Endothelial cell of umbilical vein (primary cell): Measurements from ENCODE around the gene SLC8A2. TPM values are rescaled to one million over a fixed set of nuclear protein-coding genes. Genes with fewer than 3 reads are reported as not detected.

Source experiments
- BruUV-seq: library from RNA; stranded (reverse); fragments of 400-500 nt; replicated peaks from 2 replicates; lab custom pipeline; 2021; lab: Mats Ljungman, UMichigan
- CTCF ChIA-PET: fragments of 300-600, 350-600 bp; sonication (Branson Sonifier 250); formaldehyde crosslinking; loops from one replicate; lab custom pipeline; 2021; ENCODE audit warnings: antibody characterized with exemption, inconsistent platforms; lab: Charles Lee
- POLR2A ChIA-PET: fragments of 300-600, 350-600 bp; sonication (Branson Sonifier 250); formaldehyde crosslinking; loops from one replicate; lab custom pipeline; 2021; ENCODE audit warnings: antibody characterized with exemption, inconsistent platforms; lab: Charles Lee
- DNase-seq: peaks from one replicate; pipeline ENCODE4 v3.0.0-alpha.2; 2011; ENCODE audit warnings: low read depth, low spot score
- FAIRE-seq: peaks from 2 replicates; lab custom pipeline; 2011; peaks lifted over from hg19 to GRCh38; lab: Jason Lieb, UNC
- H2AFZ ChIP-seq: 2 replicates; pipeline ENCODE4 v1.6.0; 2012; ENCODE audit warnings: low read depth, low read length, control low read depth, inconsistent platforms
- H3K27ac ChIP-seq: 2 replicates; pipeline ENCODE4 v1.5.1; 2011; ENCODE audit warnings: low read depth, mild to moderate bottlenecking, control low read depth, low read length, moderate library complexity; ENCODE audit not compliant: insufficient read depth
- H3K27me3 ChIP-seq, 2 experiments: 2 replicates each; pipeline versions ENCODE4 v1.6.0 to v1.6.1; 2011; ENCODE audit warnings: low read length in 2 of 2, mixed read lengths in 1 of 2; ENCODE audit not compliant: control insufficient read depth in 2 of 2, insufficient read depth in 2 of 2
- H3K36me3 ChIP-seq, 2 experiments: 2 replicates in 1 of 2; 3 replicates in 1 of 2; pipeline ENCODE4 v1.5.1; 2011; ENCODE audit warnings: low read length in 2 of 2, mild to moderate bottlenecking in 1 of 2, moderate library complexity in 1 of 2; ENCODE audit not compliant: control insufficient read depth in 2 of 2, insufficient read depth in 2 of 2; ENCODE audit errors: extremely low read depth in 1 of 2
- H3K4me1 ChIP-seq: 3 replicates; pipeline ENCODE4 v1.5.1; 2011; ENCODE audit warnings: mild to moderate bottlenecking, low read length; ENCODE audit not compliant: control insufficient read depth, insufficient read depth; ENCODE audit errors: extremely low read depth
- H3K4me2 ChIP-seq: 2 replicates; pipeline ENCODE4 v1.6.1; 2011; ENCODE audit warnings: low read length, control low read depth, mixed read lengths; ENCODE audit not compliant: insufficient read depth
- H3K4me3 ChIP-seq, 3 experiments: fragments of 200-600 bp in 1 of 3; sonication (generic), shearing (Covaris generic) in 1 of 3; replicated peaks in 1 of 3; 2 replicates each; pipeline ENCODE4 v1.5.1; 2011 to 2016; ENCODE audit warnings: control low read depth in 3 of 3, low read length in 3 of 3, mild to moderate bottlenecking in 2 of 3, inconsistent platforms in 1 of 3, low read depth in 1 of 3, moderate library complexity in 1 of 3; ENCODE audit not compliant: insufficient read depth in 1 of 3
- H3K79me2 ChIP-seq: 2 replicates; pipeline ENCODE4 v1.6.0; 2012; ENCODE audit warnings: low read length, inconsistent platforms; ENCODE audit not compliant: control insufficient read depth, insufficient read depth
- H3K9ac ChIP-seq: replicated peaks from 2 replicates; pipeline ENCODE3; 2011; ENCODE audit warnings: low read length, control low read depth; ENCODE audit not compliant: insufficient read depth; ENCODE audit errors: extremely low read depth
- H3K9me1 ChIP-seq: replicated peaks from 3 replicates; pipeline ENCODE4 v1.6.0; 2011; ENCODE audit warnings: mild to moderate bottlenecking, low read length; ENCODE audit not compliant: control insufficient read depth, insufficient read depth; ENCODE audit errors: extremely low read depth
- H3K9me3 ChIP-seq: replicated peaks from 2 replicates; pipeline ENCODE4 v1.5.1; 2012; ENCODE audit warnings: low read length, inconsistent platforms; ENCODE audit not compliant: control insufficient read depth, insufficient read depth
- H4K20me1 ChIP-seq: replicated peaks from 2 replicates; pipeline ENCODE3; 2011; ENCODE audit warnings: mild to moderate bottlenecking, low read length; ENCODE audit not compliant: control insufficient read depth, insufficient read depth; ENCODE audit errors: extremely low read depth
- EZH2 ChIP-seq: IDR thresholded peaks from 2 replicates; pipeline ENCODE4 v1.6.1; 2012; ENCODE audit warnings: borderline replicate concordance, low read depth, mild to moderate bottlenecking, moderate library complexity, low read length, inconsistent platforms; ENCODE audit not compliant: severe bottlenecking
- FOS ChIP-seq: IDR thresholded peaks from 2 replicates; pipeline ENCODE4 v1.6.1; 2011; ENCODE audit warnings: mild to moderate bottlenecking, low read length, moderate library complexity, borderline replicate concordance; ENCODE audit not compliant: insufficient read depth
- GATA2 ChIP-seq: IDR thresholded peaks from 2 replicates; pipeline ENCODE4 v1.7.0; 2011; ENCODE audit warnings: low read depth, mild to moderate bottlenecking, moderate library complexity, mixed read lengths, low read length; ENCODE audit not compliant: insufficient read length, insufficient read depth
- JUN ChIP-seq: IDR thresholded peaks from 2 replicates; pipeline ENCODE4 v1.6.1; 2011; ENCODE audit warnings: borderline replicate concordance, low read depth; ENCODE audit not compliant: insufficient read length, insufficient read depth
- MAX ChIP-seq: IDR thresholded peaks from 2 replicates; pipeline ENCODE4 v1.6.1; 2011; ENCODE audit not compliant: insufficient read depth, insufficient read length
- MYC ChIP-seq: IDR thresholded peaks from one replicate; pipeline ENCODE4 v1.6.1; 2011; ENCODE audit warnings: mild to moderate bottlenecking, low read depth, low read length
- POLR2A ChIP-seq: IDR thresholded peaks from 2 replicates; pipeline ENCODE4 v1.6.1; 2012; ENCODE audit warnings: low read depth, mild to moderate bottlenecking, control low read depth, low read length
- POLR2AphosphoS5 ChIP-seq: IDR thresholded peaks from 2 replicates; pipeline ENCODE4 v1.6.1; 2012; ENCODE audit warnings: low read depth, mild to moderate bottlenecking, control low read depth, low read length, moderate library complexity; ENCODE audit not compliant: insufficient read depth
- dilution Hi-C: fragments of 300-500 bp; cut with MboI; formaldehyde crosslinking; loops from one replicate; pipeline ENCODE4 v1.15.0; 2019; ENCODE audit warnings: low sequenced_read_pairs; ENCODE audit not compliant: extremely low pct_ligation_motif_present
- intact Hi-C: fragments of 100-400 bp; cut with micrococcal nuclease; formaldehyde crosslinking; loops from one replicate; pipeline ENCODE4 v1.10.0; 2022
- polyA plus RNA-seq, 4 experiments: library from polyadenylated mRNA; depleted of rRNA in 3 of 4; stranded (reverse) in 3 of 4; unstranded in 1 of 4; fragments of >200 nt; gene quantifications; 2 replicates each; pipeline versions ENCODE4 v1.2.1 to v1.2.3, GENCODE V29; 2011 to 2012; ENCODE audit warnings: missing spikeins in 1 of 4
- total RNA-seq: library from RNA; stranded (reverse); gene quantifications from 2 replicates; pipeline ENCODE4 v1.2.3, GENCODE V29; 2021
- TF ChIP-seq, protein P1 (sequence below), 2 donors: IDR thresholded peaks; 1 replicate in 1 of 2; 2 replicates in 1 of 2; pipeline ENCODE4 v1.5.1; 2011; ENCODE audit warnings: low read length in 2 of 2, mild to moderate bottlenecking in 2 of 2, moderate library complexity in 2 of 2, control low read depth in 1 of 2, inconsistent platforms in 1 of 2, low read depth in 1 of 2; ENCODE audit not compliant: insufficient read depth in 1 of 2; ENCODE audit errors: extremely low read depth in 1 of 2

Gene SLC8A2
- total and polyA plus RNA-seq, 2 donors (not counting 3 experiments of a cell fraction or from before 2014, with no cell fraction given), result not detected

DNA sequence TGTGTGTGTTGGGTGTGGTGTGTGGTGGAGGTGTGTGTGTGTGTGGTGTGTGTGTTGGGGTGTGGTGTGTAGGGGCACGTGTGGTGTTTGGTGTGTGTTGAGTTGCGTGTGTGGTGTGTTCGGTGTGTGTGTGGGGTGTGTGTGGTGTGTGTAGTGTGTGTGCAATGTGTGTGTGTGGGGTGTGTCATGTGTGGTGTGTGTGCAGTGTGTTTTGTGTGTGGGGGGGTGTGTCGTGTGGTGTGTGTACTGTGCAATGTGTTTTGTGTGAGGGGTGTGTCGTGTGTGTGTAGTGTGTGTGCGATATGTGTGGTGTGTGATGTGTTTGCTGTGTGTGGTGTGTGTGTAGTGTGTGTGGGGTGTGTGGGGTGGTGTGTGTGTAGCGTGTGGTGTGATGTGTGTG is 18.3 kb upstream of the SLC8A2 start:
- BruUV-seq, result no TSS peak
- intact Hi-C loops, result no loop called here
- Histone ChIP-seq H3K4me2 (no peak overlapping the region), H3K4me1 (no peaks in the 10 kb centered on the region), H3K27me3 (no peaks in the 10 kb centered on the region), H3K27ac (no peak overlapping the region), H3K9me1 (no peaks in the 10 kb centered on the region), H3K9ac (no peak overlapping the region), H2AFZ (no peak overlapping the region), H3K4me3 (no peak overlapping the region), H4K20me1 (no peaks in the 10 kb centered on the region), H3K79me2 (no peaks in the 10 kb centered on the region), H3K9me3 (no peaks in the 10 kb centered on the region), H3K36me3 (peaks cover 0 to 29% of the 10 kb centered on the region in 2 experiments)
- dilution Hi-C loops, result no loop called here
- POLR2A ChIA-PET, result no interaction called here
- FAIRE-seq (peak; percentile 4), DNase-seq (no peak)
- CTCF ChIA-PET, result no interaction called here
- TF ChIP-seq, protein P1, sequence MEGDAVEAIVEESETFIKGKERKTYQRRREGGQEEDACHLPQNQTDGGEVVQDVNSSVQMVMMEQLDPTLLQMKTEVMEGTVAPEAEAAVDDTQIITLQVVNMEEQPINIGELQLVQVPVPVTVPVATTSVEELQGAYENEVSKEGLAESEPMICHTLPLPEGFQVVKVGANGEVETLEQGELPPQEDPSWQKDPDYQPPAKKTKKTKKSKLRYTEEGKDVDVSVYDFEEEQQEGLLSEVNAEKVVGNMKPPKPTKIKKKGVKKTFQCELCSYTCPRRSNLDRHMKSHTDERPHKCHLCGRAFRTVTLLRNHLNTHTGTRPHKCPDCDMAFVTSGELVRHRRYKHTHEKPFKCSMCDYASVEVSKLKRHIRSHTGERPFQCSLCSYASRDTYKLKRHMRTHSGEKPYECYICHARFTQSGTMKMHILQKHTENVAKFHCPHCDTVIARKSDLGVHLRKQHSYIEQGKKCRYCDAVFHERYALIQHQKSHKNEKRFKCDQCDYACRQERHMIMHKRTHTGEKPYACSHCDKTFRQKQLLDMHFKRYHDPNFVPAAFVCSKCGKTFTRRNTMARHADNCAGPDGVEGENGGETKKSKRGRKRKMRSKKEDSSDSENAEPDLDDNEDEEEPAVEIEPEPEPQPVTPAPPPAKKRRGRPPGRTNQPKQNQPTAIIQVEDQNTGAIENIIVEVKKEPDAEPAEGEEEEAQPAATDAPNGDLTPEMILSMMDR (IDR thresholded peaks at IDR 0.05; ENCODE audit: extremely low read depth in 1 of 2, insufficient read depth in 1 of 2, low read depth in 1 of 2, low read length in 2 of 2), result no peak
- TF ChIP-seq POLR2AphosphoS5 (no peak), GATA2 (no peak), FOS (no peak), MYC (no peak), MAX (no peak), JUN (no peak), EZH2 (no peak), POLR2A (no peak)
